Stimulated activated naive CD4-positive, alpha-beta T cell (primary cell): ENCODE measurements around the gene XXYLT1.

Source experiments
- DNase-seq, 6 experiments: peaks; one replicate each; lab custom pipeline; 2025; lab: John Stamatoyannopoulos, UW

XXYLT1 gene

DNA sequence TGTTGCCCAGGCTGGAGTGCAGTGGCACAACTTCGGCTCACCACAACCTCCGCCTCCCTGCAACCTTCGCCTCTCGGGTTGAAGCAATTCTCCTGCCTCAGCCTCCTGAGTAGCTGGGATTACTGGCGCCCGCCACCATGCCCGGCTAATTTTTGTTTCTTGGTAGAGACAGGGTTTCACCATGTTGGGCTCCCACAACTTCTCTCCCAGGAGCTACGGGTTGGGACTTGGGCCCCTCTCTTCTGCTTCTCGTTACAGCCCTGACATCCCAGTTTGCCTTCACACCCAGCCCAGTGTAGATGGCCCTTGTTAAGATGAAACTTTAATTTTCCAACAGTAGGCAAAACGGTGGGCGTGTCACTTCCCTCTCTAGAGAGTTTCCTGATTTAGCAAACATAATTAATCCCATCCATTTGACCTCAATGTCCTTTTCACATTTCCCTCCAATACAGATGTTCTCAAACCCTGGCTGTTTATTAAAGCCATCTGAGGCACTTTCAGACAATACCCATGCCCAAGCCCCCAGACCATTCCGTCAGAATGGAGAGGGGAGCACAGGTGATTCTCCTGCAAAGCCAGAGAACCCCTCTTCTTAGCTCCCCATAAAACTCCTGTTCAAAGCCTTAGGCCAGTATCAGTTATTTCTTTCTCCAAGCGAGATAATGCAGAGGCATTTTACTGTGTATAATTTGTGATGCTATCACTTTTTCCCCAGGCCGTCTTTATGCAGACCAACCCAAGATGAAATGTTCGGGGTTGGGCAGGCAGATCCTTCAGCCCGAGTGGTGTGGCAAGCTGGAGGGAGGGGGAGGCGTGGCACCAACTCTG, 245.7 kb downstream of the XXYLT1 start:
- DNase-seq: no peak

DNA sequence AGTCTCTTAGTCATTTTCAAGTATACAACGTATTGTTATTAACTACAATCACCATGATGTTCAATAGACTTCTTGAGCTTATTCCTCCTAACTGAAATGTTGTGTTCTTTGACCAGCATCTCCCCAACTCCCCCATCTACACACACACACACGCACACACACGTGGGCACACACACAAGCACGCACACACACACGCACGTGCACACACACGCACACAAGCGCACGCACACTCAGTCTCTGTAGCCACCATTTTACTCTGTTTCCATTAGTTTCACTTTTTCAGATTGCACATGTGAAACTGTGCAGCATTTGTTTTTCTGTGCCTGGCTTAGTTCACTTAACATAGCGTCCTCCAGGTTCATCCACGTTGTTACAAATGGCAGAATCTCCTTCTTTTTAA, 247.0 kb downstream of the XXYLT1 start:
- no peak for DNase-seq

DNA sequence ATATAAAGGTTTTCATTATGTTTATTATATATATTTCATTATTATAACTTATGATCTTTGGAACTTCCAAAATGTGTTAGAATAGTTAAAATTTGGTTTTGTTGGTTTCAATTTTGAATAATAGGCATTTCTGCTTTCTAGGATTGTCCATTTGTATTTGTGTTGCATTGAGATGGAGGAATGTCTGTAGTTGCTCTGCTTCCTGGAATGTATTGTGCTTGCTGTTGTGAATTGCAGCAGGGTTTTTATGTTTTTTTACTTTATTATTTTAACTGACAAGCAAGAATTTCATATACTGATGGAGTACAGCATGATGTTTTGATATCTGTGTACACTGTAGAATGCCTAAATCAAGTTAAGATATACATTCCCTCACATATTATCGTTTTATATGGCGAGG, 247.4 kb downstream of the XXYLT1 start:
- no peak for DNase-seq

DNA sequence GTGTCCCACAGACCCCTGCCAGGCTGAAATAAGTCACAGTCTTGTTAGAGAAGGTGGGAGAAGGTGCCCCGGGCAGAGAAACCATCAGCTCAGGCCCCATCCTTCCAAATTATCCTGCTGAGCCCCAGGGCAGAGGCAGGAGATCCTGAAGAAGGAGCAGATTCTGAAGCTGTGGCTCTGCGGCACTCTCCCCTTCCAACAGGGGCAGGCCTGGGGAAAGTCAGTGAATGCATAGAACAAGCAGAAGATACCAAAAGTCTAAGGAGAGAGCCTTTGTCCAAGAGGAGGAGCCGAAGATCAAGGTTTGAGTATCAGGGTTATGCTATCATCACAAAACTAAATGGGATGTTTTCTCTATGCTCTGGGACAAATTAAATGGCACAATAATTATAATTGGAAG, 249.3 kb downstream of the XXYLT1 start:
- no peak for DNase-seq

DNA sequence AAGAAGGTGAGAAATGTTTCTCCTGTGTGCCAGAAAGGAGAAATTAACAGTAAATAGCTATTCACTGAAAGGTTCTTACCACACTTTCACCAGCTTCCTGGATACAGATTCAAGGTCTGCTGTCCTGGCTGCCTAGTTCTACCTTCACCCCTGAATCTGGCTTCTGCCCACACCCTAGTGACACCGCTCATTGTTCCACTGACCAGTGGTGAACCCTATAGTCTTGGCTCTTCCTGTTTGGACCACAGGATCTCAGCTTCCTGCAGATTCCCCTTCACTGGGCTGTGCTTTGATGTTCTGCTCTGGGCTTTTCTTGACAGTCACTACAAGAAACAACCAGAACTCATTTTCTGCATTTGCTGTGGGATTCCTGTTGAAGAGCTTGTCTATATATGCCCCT, 250.0 kb downstream of the XXYLT1 start:
- no peak for DNase-seq

DNA sequence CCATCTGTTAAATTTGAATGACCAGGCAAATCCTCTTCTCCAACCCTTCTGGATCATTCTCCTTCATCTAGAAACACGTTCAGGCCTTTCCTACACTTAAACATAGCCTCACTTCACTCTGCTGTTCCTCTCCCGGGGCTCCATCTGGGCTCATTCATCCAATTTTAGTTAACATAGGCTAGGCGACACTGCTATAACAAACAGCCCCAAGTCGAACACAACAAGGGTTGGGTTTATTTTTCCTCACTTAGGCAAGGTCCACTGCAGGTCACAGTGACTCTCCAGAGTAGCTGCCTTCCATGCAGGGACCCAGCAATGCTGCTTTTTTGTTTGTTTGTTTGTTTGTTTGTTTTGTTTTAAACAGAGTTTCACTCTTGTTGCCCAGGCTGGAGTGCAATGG, 250.8 kb downstream of the XXYLT1 start:
- no peak for DNase-seq

DNA sequence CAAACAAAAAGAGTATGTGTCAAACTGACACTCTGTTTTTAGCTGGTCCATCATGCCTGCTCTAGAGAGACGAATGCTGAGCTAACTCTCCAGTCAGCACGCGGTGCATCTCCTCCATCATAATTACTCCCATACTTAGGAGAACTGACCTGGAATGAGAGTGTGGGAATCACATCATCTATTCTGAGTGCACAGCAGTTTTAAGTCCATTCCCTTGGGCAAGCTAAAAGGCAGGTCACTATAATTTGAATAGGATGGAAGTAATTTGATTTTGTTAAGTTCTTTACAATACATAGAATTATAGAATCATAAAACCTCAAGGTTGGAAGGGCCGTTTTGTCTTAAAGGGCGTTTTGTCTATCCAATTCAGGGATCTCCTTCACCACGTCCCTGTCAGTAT, 251.6 kb downstream of the XXYLT1 start:
- no peak for DNase-seq
